Measurements from ENCODE around the gene EYS.
"Not testable (repeated sequence)": the region's sequence is repeated elsewhere in the genome, so short reads cannot be mapped to it uniquely, and the experiment has no call there.

Gene EYS

DNA sequence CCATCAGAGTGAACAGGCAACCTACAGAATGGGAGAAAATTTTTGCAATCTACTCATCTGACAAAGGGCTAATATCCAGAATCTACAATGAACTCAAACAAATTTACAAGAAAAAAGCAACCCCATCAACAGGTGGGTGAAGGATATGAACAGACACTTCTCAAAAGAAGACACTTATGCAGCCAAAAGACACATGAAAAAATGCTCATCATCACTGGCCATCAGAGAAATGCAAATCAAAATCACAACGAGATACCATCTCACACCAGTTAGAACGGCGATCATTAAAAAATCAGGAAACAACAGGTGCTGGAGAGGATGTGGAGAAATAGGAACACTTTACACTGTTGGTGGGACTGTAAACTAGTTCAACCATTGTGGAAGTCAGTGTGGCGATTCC lies 1773.1 kb downstream of the EYS start:
- FAIRE-seq; DNase-seq (ENCODE audit: low spot score): not testable (repeated sequence)

- FAIRE-seq = no peak
- DNase-seq (ENCODE audit: low spot score) = no peak
These were observed 1776.2 kb downstream of the EYS start for GRCh38 chr6:63930848-63931247.

DNA sequence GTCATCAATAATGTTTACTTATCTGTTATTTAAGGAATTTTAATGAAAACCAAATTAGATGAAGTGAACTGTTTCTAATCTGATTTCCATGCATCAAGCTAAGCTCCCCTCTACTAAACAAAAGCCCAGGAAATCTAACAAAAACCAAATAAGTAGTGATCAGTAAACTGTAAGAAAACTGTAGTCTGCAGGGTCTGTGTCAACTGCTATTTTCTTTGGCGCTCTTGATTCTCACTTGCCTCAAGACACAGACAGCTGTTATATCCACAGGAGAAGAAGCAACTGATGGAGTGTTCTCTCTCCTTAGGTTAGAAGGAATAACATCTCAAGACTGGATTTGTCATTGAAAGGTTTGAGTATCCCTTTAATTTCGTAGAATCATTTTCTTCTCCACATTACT lies 1777.9 kb downstream of the EYS start:
- no peak for FAIRE-seq
- DNase-seq (ENCODE audit: low spot score) = no peak

DNA sequence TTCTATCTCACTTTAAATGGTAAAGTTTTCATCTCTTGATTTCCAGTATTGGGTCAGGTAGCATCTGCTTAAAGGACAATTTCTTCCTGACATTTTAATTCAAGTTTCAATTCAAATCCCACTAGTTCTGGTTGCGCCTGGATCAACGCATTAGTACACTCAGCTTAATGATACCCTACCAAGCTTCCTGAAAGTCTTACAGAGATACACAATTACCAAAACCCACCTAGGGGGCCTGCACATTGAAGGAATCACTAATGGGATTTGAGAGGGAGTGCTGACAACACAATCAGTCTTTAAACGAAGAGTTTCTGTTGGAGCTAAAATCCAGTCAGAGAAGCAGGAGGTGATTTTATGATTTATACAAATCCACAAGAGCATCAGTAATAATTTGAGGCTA lies 1778.4 kb downstream of the EYS start:
- DNase-seq (ENCODE audit: low spot score) = no peak
- FAIRE-seq = no peak

DNA sequence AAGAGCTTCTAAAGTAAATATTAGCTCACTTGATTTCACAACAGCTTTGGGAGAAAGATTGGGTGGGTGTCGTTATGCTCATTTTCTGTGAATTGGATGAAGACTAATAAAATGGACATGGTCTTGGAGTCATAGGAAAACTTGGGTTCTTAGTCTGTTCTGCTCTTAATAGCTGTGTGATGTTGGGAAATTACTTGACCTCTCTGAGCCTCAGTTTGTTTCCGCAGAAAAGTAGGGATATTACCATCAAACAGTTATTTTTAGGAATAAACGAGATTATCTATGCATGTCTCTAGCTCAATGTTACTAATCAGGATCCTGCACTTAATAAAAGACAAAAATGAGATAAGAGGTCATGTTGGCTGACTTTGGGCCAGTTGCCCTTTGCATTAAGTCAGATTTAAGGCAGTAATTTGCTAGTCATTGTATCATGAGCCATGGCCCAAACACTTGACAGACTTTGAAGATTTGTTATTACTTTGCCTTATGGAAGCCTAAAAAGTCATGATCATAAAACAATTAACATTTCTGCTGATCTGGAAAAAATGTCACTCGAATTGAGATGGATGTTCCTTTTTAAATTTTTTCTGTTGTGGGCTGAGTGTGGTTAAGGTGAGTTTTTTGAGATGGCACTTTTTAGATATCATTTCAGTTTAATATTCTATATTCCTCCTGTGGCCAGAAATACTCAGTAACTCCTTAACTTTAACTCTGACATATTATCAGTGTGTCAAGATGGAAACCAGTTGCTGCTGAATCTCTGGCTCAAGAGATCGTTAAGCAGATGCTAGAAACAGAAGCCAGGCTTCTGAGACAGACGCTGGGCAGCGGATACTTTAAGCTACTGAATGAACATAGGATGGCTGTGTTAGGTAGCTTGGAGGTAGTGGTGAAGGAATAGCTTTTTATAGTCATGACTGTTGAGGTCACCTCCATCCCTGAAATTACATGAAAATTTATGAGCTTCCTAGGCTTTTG lies 1779.8 kb downstream of the EYS start:
- DNase-seq (ENCODE audit: low spot score) = no peak
- no peak for FAIRE-seq

GRCh38 chr6:63926258-63926780 lies 1780.7 kb downstream of the EYS start:
- DNase-seq (ENCODE audit: low spot score) = no peak
- no peak for FAIRE-seq

- FAIRE-seq (peak; percentile 85), DNase-seq (ENCODE audit: low spot score) (peak; percentile 26)
These were observed 1783.8 kb downstream of the EYS start for GRCh38 chr6:63923139-63923739.

DNA sequence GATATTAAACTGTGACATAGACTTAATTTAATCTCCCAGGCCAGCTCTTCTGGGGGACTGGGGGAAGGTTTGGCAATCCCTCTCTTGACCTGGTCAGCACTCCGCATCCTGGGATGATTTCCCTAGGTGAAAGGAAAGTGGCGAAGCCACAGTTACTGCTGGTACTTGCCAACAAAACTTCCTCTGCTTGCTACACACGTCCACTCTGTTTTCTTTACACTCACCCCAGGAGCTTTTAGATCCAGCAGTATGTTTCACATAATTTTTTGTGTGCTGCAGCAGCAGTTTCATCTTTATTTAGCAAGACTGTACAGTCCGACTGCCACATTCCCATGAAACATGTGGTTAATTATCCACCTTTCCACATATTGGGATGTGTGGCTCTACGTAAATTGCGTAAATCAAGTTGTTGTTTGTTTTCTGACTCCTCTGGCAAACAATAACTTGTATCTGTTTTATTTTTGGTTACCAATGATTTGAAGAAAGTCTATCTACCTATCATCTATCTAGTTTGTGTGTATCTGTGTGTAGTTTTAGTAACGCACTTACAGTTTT lies 1787.4 kb downstream of the EYS start:
- no peak for FAIRE-seq

GRCh38 chr6:63912887-63913286 lies 1794.1 kb downstream of the EYS start:
- no peak for FAIRE-seq
- no peak for DNase-seq (ENCODE audit: low spot score)

More for the DNA sequence above, 1787.4 kb downstream of the EYS start:
- DNase-seq (ENCODE audit: low spot score) = no peak

DNA sequence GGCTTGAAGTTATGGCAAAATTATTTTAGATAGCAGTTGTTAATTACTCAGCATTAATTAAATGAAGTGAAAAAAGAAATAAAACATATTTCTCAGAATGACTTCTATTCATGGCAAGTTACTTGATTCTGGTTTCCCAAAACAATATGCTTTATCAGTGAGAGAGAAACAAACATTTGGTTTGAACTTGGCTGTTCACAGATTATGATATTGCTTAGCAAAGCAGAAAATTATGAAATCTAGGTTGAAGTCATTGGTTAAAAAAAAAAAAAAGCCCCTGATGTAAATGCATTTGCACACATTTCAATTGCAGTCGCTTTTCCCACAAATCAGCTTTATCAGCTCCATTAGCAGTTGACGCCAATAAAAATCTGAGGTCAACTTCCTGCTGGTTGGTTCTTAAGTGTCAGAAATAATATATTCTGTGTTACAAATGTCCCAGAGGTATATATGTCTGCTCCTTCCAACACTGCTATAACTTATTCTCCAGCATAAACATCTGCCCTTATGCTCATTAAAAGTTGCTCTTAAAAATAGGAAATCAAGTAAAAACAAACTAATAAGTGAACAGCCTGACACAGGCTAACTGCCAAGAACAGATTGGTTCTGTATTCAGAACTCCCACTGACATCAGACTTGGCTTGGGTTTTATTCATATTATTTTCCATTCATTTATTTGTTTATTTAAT lies 1796.0 kb downstream of the EYS start:
- FAIRE-seq (no peak), DNase-seq (ENCODE audit: low spot score) (no peak)

- DNase-seq (ENCODE audit: low spot score) (peak; percentile 49), FAIRE-seq (no peak)
These were observed 1802.3 kb downstream of the EYS start for GRCh38 chr6:63904650-63905248.

DNA sequence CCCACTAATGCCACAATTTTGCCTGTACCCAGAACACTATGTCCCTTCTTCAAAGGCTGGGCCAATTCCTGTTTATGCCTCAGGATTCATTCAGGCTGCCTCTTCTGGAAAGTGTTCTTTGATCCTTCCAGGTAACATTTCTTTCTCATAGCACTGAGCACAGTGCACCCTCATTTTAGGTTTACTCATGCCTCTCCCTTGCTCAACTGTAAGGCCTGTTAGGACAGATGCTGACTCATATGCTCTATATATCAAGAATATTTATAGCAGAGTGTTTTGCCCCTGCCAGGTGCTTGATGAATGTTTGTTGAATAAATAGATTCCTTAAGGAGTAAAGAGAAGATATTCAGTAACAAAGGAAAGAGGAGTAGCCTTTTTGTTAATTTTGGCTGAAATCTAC lies 1807.5 kb downstream of the EYS start:
- FAIRE-seq (no peak), DNase-seq (ENCODE audit: low spot score) (no peak)

- no peak for FAIRE-seq
These were observed 1809.1 kb downstream of the EYS start for GRCh38 chr6:63897952-63898351.

GRCh38 chr6:63897459-63897858 lies 1809.6 kb downstream of the EYS start:
- DNase-seq (ENCODE audit: low spot score) = peak; percentile 64

More at GRCh38 chr6:63897952-63898351, 1809.1 kb downstream of the EYS start:
- DNase-seq (ENCODE audit: low spot score) = no peak

DNA sequence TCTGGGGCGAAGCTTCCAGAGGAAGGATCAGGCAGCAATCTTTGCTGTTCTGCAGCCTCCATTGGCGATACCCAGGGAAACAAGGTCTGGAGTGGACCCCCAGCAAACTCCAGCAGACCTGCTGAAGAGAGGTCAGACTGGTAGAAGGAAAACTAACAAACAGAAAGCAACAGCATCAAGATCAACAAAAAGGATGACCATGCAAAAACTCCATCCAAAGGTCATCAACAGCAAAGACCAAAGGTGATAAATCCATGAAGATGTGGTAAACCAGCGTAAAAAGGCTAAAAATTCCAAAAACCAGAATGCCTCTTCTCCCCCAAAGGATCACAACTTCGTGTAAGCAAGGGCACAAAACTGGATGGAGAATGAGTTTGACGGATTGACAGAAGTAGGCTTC lies 1818.6 kb downstream of the EYS start:
- DNase-seq (ENCODE audit: low spot score) (no peak), FAIRE-seq (no peak)

More at GRCh38 chr6:63897459-63897858, 1809.6 kb downstream of the EYS start:
- FAIRE-seq = peak; percentile 52

DNA sequence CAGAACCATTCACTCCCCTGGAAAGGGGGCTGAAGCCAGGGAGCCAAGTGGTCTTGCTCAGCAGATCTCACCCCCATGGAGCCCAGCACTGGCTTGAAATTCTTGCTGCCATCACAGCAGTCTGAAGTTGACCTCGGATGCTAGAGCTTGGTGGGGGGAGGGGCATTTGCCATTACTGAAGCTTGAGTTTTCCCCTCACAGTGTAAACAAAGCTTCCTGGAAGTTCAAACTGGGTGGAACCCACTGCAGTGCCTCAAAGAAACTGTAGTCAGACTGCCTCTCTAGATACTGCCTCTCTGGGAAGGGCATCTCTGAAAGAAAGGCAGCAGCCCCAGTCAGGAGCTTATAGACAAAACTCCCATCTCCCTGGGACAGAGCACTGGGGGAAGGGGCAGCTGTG lies 1819.2 kb downstream of the EYS start:
- not testable (repeated sequence) for FAIRE-seq; DNase-seq (ENCODE audit: low spot score)

- FAIRE-seq = no peak
- DNase-seq (ENCODE audit: low spot score) = no peak
These were observed 1819.8 kb downstream of the EYS start for GRCh38 chr6:63887002-63887751.

DNA sequence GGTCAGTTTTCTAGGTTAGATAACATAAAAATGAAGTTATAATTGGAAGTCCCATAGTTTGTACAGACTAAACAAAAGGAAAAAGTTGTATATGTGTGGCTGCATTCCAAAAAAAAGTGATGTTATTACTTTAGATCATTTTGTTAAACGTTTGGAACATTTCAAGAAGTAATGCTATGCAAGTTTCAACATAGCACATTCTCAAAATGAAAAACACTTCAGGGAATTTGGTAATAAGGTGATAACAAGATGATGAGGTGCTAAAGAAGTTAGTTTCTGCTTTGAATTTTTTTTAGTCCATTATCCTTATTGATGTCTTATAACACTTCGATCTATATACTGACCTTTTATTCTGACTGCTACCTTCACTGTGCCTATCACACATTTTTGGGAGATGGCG lies 1820.7 kb downstream of the EYS start:
- FAIRE-seq = no peak
- no peak for DNase-seq (ENCODE audit: low spot score)

DNA sequence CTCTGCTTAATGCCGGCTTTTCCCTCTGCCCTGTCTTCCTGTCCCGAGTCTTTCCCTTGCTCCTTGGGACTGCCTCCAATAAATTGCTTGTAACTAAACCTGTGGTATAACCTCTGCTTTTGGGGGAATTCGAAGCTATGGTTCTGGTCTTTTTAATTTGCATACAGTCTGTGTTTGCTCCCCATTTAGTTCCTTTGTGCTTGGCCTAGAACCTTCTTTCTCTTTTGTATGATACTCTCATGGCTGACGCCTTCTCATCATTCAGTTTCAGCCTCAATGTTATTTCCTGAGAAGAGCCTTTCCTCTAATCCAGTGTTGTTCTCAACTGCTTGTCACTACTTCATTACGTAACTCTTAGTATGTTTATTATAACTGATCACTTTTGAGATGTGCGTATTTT lies 1823.4 kb downstream of the EYS start:
- DNase-seq (ENCODE audit: low spot score) (no peak), FAIRE-seq (no peak)

GRCh38 chr6:63882208-63882607 lies 1824.8 kb downstream of the EYS start:
- DNase-seq (ENCODE audit: low spot score) = no peak
- no peak for FAIRE-seq
